WTC11 (cell line): ENCODE measurements around the gene DOHH. TPM values are rescaled to one million over a fixed set of nuclear protein-coding genes. Genes with fewer than 3 reads are reported as not detected.

Experiments used
- ATAC-seq: fragments of 200-7000 bp; cut with Tn5 transposase; 2 replicates; pipeline ENCODE4 v1.10.0; 2021; ENCODE audit warnings: mild to moderate bottlenecking, moderate library complexity
- CTCF ChIA-PET: fragments of 300-600 bp; sonication (Branson Sonifier 250); formaldehyde crosslinking; loops from one replicate; lab custom pipeline; 2021; ENCODE audit warnings: antibody characterized with exemption; lab: Charles Lee
- POLR2A ChIA-PET: fragments of 350-600 bp; sonication (Branson Sonifier 250); formaldehyde crosslinking; loops from one replicate; lab custom pipeline; 2021; ENCODE audit warnings: antibody characterized with exemption; lab: Charles Lee
- DNase-seq: peaks from one replicate; pipeline ENCODE4 v3.0.0; 2021; ENCODE audit warnings: low spot score
- H3K27ac Mint-ChIP-seq: 2 replicates; pipeline ENCODE4 v1.8.0; 2021; ENCODE audit warnings: mixed read lengths
- H3K27me3 Mint-ChIP-seq: 2 replicates; pipeline ENCODE4 v1.8.0; 2021; ENCODE audit warnings: low read depth, mild to moderate bottlenecking, moderate library complexity, mixed read lengths
- H3K36me3 Mint-ChIP-seq: 2 replicates; pipeline ENCODE4 v1.8.0; 2021; ENCODE audit warnings: mixed read lengths
- H3K4me1 Mint-ChIP-seq: 2 replicates; pipeline ENCODE4 v1.8.0; 2022; ENCODE audit warnings: mixed read lengths
- H3K4me3 Mint-ChIP-seq: 2 replicates; pipeline ENCODE4 v1.8.0; 2021; ENCODE audit warnings: mild to moderate bottlenecking, moderate library complexity, mixed read lengths
- H3K9me3 Mint-ChIP-seq: 2 replicates; pipeline ENCODE4 v1.8.0; 2021; ENCODE audit warnings: mixed read lengths
- ATF3 ChIP-seq: sonication (generic); formaldehyde crosslinking; conservative IDR thresholded peaks from 2 replicates; pipeline ENCODE4 v1.8.1; 2022; ENCODE audit warnings: mild to moderate bottlenecking, missing genetic modification reagents
- CBFB ChIP-seq: sonication (generic); formaldehyde crosslinking; IDR thresholded peaks from 2 replicates; pipeline ENCODE4 v1.8.1; 2022; ENCODE audit warnings: mild to moderate bottlenecking, low read depth, missing genetic modification reagents
- CREB1 ChIP-seq: sonication (generic); formaldehyde crosslinking; IDR thresholded peaks from 2 replicates; pipeline ENCODE4 v1.8.0; 2023; ENCODE audit warnings: mild to moderate bottlenecking, missing genetic modification reagents
- ETV6 ChIP-seq: sonication (generic); formaldehyde crosslinking; IDR thresholded peaks from 2 replicates; pipeline ENCODE4 v1.8.1; 2022; ENCODE audit warnings: mild to moderate bottlenecking, missing genetic modification reagents
- FOXP1 ChIP-seq: sonication (generic); formaldehyde crosslinking; IDR thresholded peaks from 2 replicates; pipeline ENCODE4 v1.8.0; 2022; ENCODE audit warnings: missing genetic modification reagents, mild to moderate bottlenecking, moderate library complexity, borderline replicate concordance
- GTF2I ChIP-seq: fragments of 250-450 bp; sonication (Bioruptor Pico); conservative IDR thresholded peaks from 2 replicates; pipeline ENCODE4 v1.4.0; 2021; ENCODE audit warnings: mild to moderate bottlenecking
- HMGA2 ChIP-seq: fragments of 250-450 bp; sonication (Bioruptor Pico); IDR thresholded peaks from 2 replicates; pipeline ENCODE4 v1.4.0; 2021; ENCODE audit warnings: mild to moderate bottlenecking, moderate library complexity
- JUN ChIP-seq: sonication (generic); formaldehyde crosslinking; IDR thresholded peaks from 2 replicates; pipeline ENCODE4 v1.8.0; 2023; ENCODE audit warnings: mild to moderate bottlenecking, missing genetic modification reagents
- KAT7 ChIP-seq: sonication (generic); formaldehyde crosslinking; IDR thresholded peaks from 2 replicates; pipeline ENCODE4 v1.8.1; 2023; ENCODE audit warnings: missing genetic modification reagents, mild to moderate bottlenecking, borderline replicate concordance
- MAX ChIP-seq: sonication (generic); formaldehyde crosslinking; IDR thresholded peaks from 2 replicates; pipeline ENCODE4 v1.8.0; 2022; ENCODE audit warnings: mild to moderate bottlenecking, missing genetic modification reagents
- NFATC4 ChIP-seq: fragments of 250-450 bp; sonication (Bioruptor Pico); IDR thresholded peaks from 2 replicates; pipeline ENCODE4 v1.9.0; 2021; ENCODE audit warnings: mild to moderate bottlenecking
- NFE2L1 ChIP-seq: sonication (generic); formaldehyde crosslinking; IDR thresholded peaks from 2 replicates; pipeline ENCODE4 v1.8.1; 2023; ENCODE audit warnings: missing genetic modification reagents
- NFYB ChIP-seq: sonication (generic); formaldehyde crosslinking; conservative IDR thresholded peaks from 2 replicates; pipeline ENCODE4 v1.8.0; 2022; ENCODE audit warnings: low read depth, missing genetic modification reagents
- PRDM15 ChIP-seq: sonication (generic); formaldehyde crosslinking; IDR thresholded peaks from 2 replicates; pipeline ENCODE4 v1.8.0; 2022; ENCODE audit warnings: missing genetic modification reagents
- RORB ChIP-seq: fragments of 250-450 bp; sonication (Bioruptor Pico); IDR thresholded peaks from 2 replicates; pipeline ENCODE4 v1.9.0; 2021; ENCODE audit warnings: mild to moderate bottlenecking
- SMAD3 ChIP-seq: sonication (generic); formaldehyde crosslinking; IDR thresholded peaks from 2 replicates; pipeline ENCODE4 v1.8.0; 2022; ENCODE audit warnings: missing genetic modification reagents, mild to moderate bottlenecking, borderline replicate concordance
- SMAD4 ChIP-seq: sonication (generic); formaldehyde crosslinking; IDR thresholded peaks from 2 replicates; pipeline ENCODE4 v1.8.0; 2022; ENCODE audit warnings: mild to moderate bottlenecking, missing genetic modification reagents
- TEAD1 ChIP-seq: sonication (generic); formaldehyde crosslinking; IDR thresholded peaks from 2 replicates; pipeline ENCODE4 v1.8.0; 2022; ENCODE audit warnings: mild to moderate bottlenecking, missing genetic modification reagents
- ZMAT4 ChIP-seq: fragments of 250-450 bp; sonication (Bioruptor Pico); IDR thresholded peaks from 2 replicates; pipeline ENCODE4 v1.9.0; 2021; ENCODE audit warnings: mild to moderate bottlenecking
- ZNF263 ChIP-seq: sonication (generic); formaldehyde crosslinking; IDR thresholded peaks from 2 replicates; pipeline ENCODE4 v1.8.1; 2022; ENCODE audit warnings: low read depth, mild to moderate bottlenecking, moderate library complexity, missing genetic modification reagents
- ZNF423 ChIP-seq: fragments of 250-450 bp; sonication (Bioruptor Pico); IDR thresholded peaks from 2 replicates; pipeline ENCODE4 v2.1.2; 2022; ENCODE audit warnings: mild to moderate bottlenecking, moderate library complexity
- ZNF425 ChIP-seq: fragments of 250-450 bp; sonication (Bioruptor Pico); conservative IDR thresholded peaks from 2 replicates; pipeline ENCODE4 v1.9.0; 2021; ENCODE audit warnings: mild to moderate bottlenecking
- total RNA-seq: library from RNA; stranded (reverse); gene quantifications from 3 replicates; pipeline ENCODE4 v1.2.3, GENCODE V29; 2021
- TF ChIP-seq, protein P1 (sequence below): sonication (generic); formaldehyde crosslinking; IDR thresholded peaks from 2 replicates; pipeline ENCODE4 v1.8.1; 2023; ENCODE audit warnings: mild to moderate bottlenecking, missing genetic modification reagents
- TF ChIP-seq, protein P2 (sequence below): sonication (generic); formaldehyde crosslinking; IDR thresholded peaks from 2 replicates; pipeline ENCODE4 v1.8.1; 2022; ENCODE audit warnings: mild to moderate bottlenecking, moderate library complexity, missing genetic modification reagents

DOHH gene
- total RNA-seq, 1 experiment from 2014 or later: 22.2 TPM

- Mint-ChIP-seq H3K4me3 (no peak overlapping the region), H3K27me3 (no peaks in the 10 kb centered on the region; the same call in 1 of the 2 replicates), H3K4me1 (peaks cover 28% of the 10 kb centered on the region), H3K36me3 (peaks cover 12% of the 10 kb centered on the region; the same call in 1 of the 2 replicates), H3K27ac (no peak overlapping the region), H3K9me3 (no peaks in the 10 kb centered on the region)
- CTCF ChIA-PET: interaction anchor here (1.6 kb wide), 1 partner anchor 33 kb away, joined by 3 read pairs; no protein-coding TSS in a partner anchor
- TF ChIP-seq JUN (no peak), NFYB (CRISPR knock-in tag) (no peak), SMAD3 (CRISPR knock-in tag) (no peak), CREB1 (CRISPR knock-in tag) (no peak), SMAD4 (no peak), HMGA2 (no peak), ZNF263 (CRISPR knock-in tag) (no peak), ZMAT4 (CRISPR knock-in tag) (no peak), MAX (CRISPR knock-in tag) (no peak)
- ATAC-seq (no peak), DNase-seq (no peak)
- POLR2A ChIA-PET: no interaction called here
Measured at GRCh38 chr19:3511506-3512251, 11.2 kb upstream of the DOHH start.

DNA sequence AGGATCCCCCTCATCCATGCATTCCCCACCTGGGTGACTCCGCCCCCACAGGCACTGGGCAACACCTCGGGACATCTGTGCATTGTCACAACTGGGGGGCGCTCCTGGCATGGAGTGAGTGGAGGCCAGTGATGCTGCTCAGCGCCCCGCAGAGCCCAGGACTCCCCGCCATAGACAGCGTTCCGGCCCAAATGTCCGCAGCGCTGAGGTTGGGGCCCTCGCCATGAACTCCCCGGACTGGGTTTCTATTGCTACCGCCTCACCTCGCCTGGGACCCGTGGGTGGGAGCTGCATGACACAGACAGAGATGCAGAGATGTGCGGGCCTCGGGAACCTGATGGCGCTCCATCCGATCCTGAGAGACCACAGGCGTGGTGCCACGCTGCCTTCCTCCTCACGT, 10.3 kb upstream of the DOHH start:
- Mint-ChIP-seq H3K4me3 (no peak overlapping the region), H3K4me1 (peaks cover 19% of the 10 kb centered on the region), H3K27me3 (no peaks in the 10 kb centered on the region; the same call in 1 of the 2 replicates), H3K9me3 (no peaks in the 10 kb centered on the region), H3K36me3 (peaks cover 12% of the 10 kb centered on the region; the same call in 1 of the 2 replicates), H3K27ac (peak overlapping the region; percentile 80; the same call in 1 of the 2 replicates)
- DNase-seq: peak; percentile 37
- TF ChIP-seq ZNF425 (CRISPR knock-in tag) (no peak), NFE2L1 (no peak), CBFB (CRISPR knock-in tag) (no peak), HMGA2 (no peak), ZNF423 (CRISPR knock-in tag) (no peak), TEAD1 (no peak)
- ChIA-PET POLR2A (no interaction called here), CTCF (interaction anchor here (1.2 kb wide), 1 partner anchor 16 kb away, joined by 4 read pairs; no protein-coding TSS in a partner anchor)
- ATAC-seq: no peak

DNA sequence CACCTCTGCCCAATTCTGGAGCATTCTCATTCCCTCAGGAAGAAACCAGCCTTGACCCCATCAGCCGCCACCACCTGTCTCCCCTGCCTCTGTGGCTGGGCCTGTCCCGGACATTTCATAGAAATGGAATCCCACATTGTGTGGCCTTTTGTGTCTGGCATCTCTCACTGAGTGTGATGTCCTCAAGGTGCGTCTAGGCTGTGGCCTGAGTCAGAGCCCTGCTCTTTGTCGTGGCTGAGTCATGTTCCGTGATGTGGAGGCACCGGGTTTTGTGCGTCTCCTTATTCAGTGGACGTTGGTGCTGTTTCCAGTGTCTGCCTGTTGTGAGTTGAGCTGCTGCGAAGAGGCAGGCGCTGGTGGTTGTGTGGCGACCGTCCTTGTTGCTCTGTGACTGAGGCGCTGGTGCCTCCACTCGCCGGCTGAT, 9.1 kb upstream of the DOHH start:
- Mint-ChIP-seq H3K36me3 (peaks cover 12% of the 10 kb centered on the region; the same call in 1 of the 2 replicates), H3K4me3 (no peak overlapping the region), H3K27ac (peak overlapping the region; percentile 83), H3K27me3 (no peaks in the 10 kb centered on the region; the same call in 1 of the 2 replicates), H3K4me1 (peaks cover 20% of the 10 kb centered on the region), H3K9me3 (no peaks in the 10 kb centered on the region)
- ChIA-PET CTCF (interaction anchor here (1.2 kb wide), 1 partner anchor 17 kb away, joined by 4 read pairs; no protein-coding TSS in a partner anchor), POLR2A (no interaction called here)
- DNase-seq: no peak
- ATAC-seq: no peak
- TF ChIP-seq, protein P1, sequence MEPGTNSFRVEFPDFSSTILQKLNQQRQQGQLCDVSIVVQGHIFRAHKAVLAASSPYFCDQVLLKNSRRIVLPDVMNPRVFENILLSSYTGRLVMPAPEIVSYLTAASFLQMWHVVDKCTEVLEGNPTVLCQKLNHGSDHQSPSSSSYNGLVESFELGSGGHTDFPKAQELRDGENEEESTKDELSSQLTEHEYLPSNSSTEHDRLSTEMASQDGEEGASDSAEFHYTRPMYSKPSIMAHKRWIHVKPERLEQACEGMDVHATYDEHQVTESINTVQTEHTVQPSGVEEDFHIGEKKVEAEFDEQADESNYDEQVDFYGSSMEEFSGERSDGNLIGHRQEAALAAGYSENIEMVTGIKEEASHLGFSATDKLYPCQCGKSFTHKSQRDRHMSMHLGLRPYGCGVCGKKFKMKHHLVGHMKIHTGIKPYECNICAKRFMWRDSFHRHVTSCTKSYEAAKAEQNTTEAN (CRISPR knock-in tag): no peak
- no peak for TF ChIP-seq RORB (CRISPR knock-in tag)
- no peak for TF ChIP-seq SMAD4
- TF ChIP-seq, protein P2, sequence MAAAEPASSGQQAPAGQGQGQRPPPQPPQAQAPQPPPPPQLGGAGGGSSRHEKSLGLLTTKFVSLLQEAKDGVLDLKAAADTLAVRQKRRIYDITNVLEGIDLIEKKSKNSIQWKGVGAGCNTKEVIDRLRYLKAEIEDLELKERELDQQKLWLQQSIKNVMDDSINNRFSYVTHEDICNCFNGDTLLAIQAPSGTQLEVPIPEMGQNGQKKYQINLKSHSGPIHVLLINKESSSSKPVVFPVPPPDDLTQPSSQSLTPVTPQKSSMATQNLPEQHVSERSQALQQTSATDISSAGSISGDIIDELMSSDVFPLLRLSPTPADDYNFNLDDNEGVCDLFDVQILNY (CRISPR knock-in tag): no peak
- TF ChIP-seq GTF2I (CRISPR knock-in tag): no peak
- no peak for TF ChIP-seq FOXP1 (CRISPR knock-in tag)
- TF ChIP-seq KAT7 (CRISPR knock-in tag): no peak
- TF ChIP-seq PRDM15 (CRISPR knock-in tag): no peak
- no peak for TF ChIP-seq NFATC4
- no peak for TF ChIP-seq ETV6 (CRISPR knock-in tag)
- TF ChIP-seq ATF3 (CRISPR knock-in tag): no peak
